H9 (cell line): ENCODE data around the gene GPM6B. TPM values are rescaled to one million over a fixed set of nuclear protein-coding genes. Genes with fewer than 3 reads are reported as not detected.
A peak's percentile ranks its signal among the peaks of the same experiment; 100 is the strongest.

Source experiments
- DNase-seq: peaks from one replicate; pipeline ENCODE4 v3.0.0-alpha.2; 2017
- H2AFZ ChIP-seq: one replicate; pipeline ENCODE4 v1.6.1; 2013; ENCODE audit warnings: mild to moderate bottlenecking, low read length, control low read depth, moderate library complexity
- H2AK5ac ChIP-seq: 2 replicates; pipeline ENCODE4 v1.6.1; 2013; ENCODE audit warnings: low read length, control low read depth, mixed read lengths; ENCODE audit not compliant: insufficient read length
- H2BK120ac ChIP-seq: one replicate; pipeline ENCODE4 v1.6.1; 2013; ENCODE audit warnings: low read depth, mild to moderate bottlenecking, low read length, control low read depth, inconsistent platforms; ENCODE audit not compliant: poor library complexity, severe bottlenecking
- H2BK12ac ChIP-seq: 2 replicates; pipeline ENCODE4 v1.6.1; 2013; ENCODE audit warnings: low read length, control low read depth, mixed read lengths, low read depth; ENCODE audit not compliant: insufficient read length
- H2BK15ac ChIP-seq: 2 replicates; pipeline ENCODE4 v1.6.1; 2013; ENCODE audit warnings: low read depth, low read length, control low read depth
- H2BK20ac ChIP-seq: one replicate; pipeline ENCODE4 v1.6.1; 2013; ENCODE audit warnings: low read depth, mild to moderate bottlenecking, low read length, control low read depth, inconsistent platforms; ENCODE audit not compliant: poor library complexity, severe bottlenecking
- H2BK5ac ChIP-seq: 2 replicates; pipeline ENCODE4 v1.6.1; 2013; ENCODE audit warnings: low read length, control low read depth, mixed read lengths; ENCODE audit not compliant: insufficient read length
- H3K14ac ChIP-seq: 2 replicates; pipeline ENCODE4 v1.6.1; 2013; ENCODE audit warnings: low read length, control low read depth; ENCODE audit not compliant: insufficient read depth
- H3K18ac ChIP-seq: 2 replicates; pipeline ENCODE4 v1.6.1; 2013; ENCODE audit warnings: low read depth, mild to moderate bottlenecking, mixed read lengths, low read length, control low read depth; ENCODE audit not compliant: insufficient read length
- H3K23ac ChIP-seq: 2 replicates; pipeline ENCODE4 v1.6.1; 2013; ENCODE audit warnings: low read length, control low read depth, mixed read lengths, low read depth; ENCODE audit not compliant: insufficient read length
- H3K23me2 ChIP-seq: 2 replicates; pipeline ENCODE4 v1.6.1; 2013; ENCODE audit warnings: low read depth, mild to moderate bottlenecking, mixed read lengths, low read length, control low read depth; ENCODE audit not compliant: insufficient read length, poor library complexity, severe bottlenecking
- H3K27ac ChIP-seq: 2 replicates; pipeline ENCODE4 v1.5.1; 2013; ENCODE audit warnings: low read length, control low read depth, mixed read lengths, low read depth; ENCODE audit not compliant: insufficient read length
- H3K27me3 ChIP-seq: 2 replicates; pipeline ENCODE4 v1.6.1; 2013; ENCODE audit warnings: low read length, control low read depth, inconsistent platforms; ENCODE audit not compliant: insufficient read depth
- H3K4ac ChIP-seq: 2 replicates; pipeline ENCODE4 v1.6.1; 2013; ENCODE audit warnings: low read depth, mild to moderate bottlenecking, control low read depth, inconsistent platforms, low read length, moderate library complexity
- H3K4me1 ChIP-seq: 2 replicates; pipeline ENCODE4 v1.6.1; 2013; ENCODE audit warnings: low read length, control low read depth, inconsistent platforms; ENCODE audit not compliant: insufficient read depth
- H3K4me2 ChIP-seq: 2 replicates; pipeline ENCODE4 v1.6.1; 2013; ENCODE audit warnings: low read length, control low read depth, mixed read lengths; ENCODE audit not compliant: insufficient read length, insufficient read depth
- H3K56ac ChIP-seq: 2 replicates; pipeline ENCODE4 v1.6.1; 2013; ENCODE audit warnings: low read depth, mild to moderate bottlenecking, mixed read lengths, low read length, control low read depth; ENCODE audit not compliant: insufficient read length
- H3K79me1 ChIP-seq: 2 replicates; pipeline ENCODE4 v1.6.1; 2013; ENCODE audit warnings: low read depth, mild to moderate bottlenecking, moderate library complexity, low read length, control low read depth, inconsistent platforms; ENCODE audit not compliant: insufficient read depth, poor library complexity, severe bottlenecking
- H3K79me2 ChIP-seq: 2 replicates; pipeline ENCODE4 v1.6.1; 2013; ENCODE audit warnings: low read length, control low read depth, inconsistent platforms; ENCODE audit not compliant: insufficient read depth
- H3K9ac ChIP-seq: 2 replicates; pipeline ENCODE4 v1.6.1; 2013; ENCODE audit warnings: low read length, control low read depth, mixed read lengths; ENCODE audit not compliant: insufficient read length; ENCODE audit errors: extremely low read depth
- H3K9me3 ChIP-seq: one replicate; pipeline ENCODE4 v1.6.1; 2013; ENCODE audit warnings: low read depth, low read length, inconsistent platforms; ENCODE audit not compliant: control insufficient read depth
- H3T11ph ChIP-seq: one replicate; pipeline ENCODE4 v1.6.1; 2013; ENCODE audit warnings: mild to moderate bottlenecking, low read length, control low read depth, inconsistent platforms
- H4K20me1 ChIP-seq: one replicate; pipeline ENCODE4 v1.6.1; 2013; ENCODE audit not compliant: control insufficient read depth, insufficient read length, insufficient read depth
- H4K5ac ChIP-seq: 2 replicates; pipeline ENCODE4 v1.6.1; 2013; ENCODE audit warnings: low read depth, mild to moderate bottlenecking, mixed read lengths, low read length, control low read depth; ENCODE audit not compliant: insufficient read length
- H4K8ac ChIP-seq: replicated peaks from 2 replicates; pipeline ENCODE4 v1.6.1; 2013; ENCODE audit warnings: low read length, control low read depth, mixed read lengths, low read depth; ENCODE audit not compliant: insufficient read length
- H4K91ac ChIP-seq: 2 replicates; pipeline ENCODE4 v1.6.1; 2013; ENCODE audit warnings: low read depth, mild to moderate bottlenecking, moderate library complexity, mixed read lengths, low read length, control low read depth; ENCODE audit not compliant: insufficient read length
- H3K27ac Mint-ChIP-seq, 3 experiments: 2 replicates in 2 of 3; 3 replicates in 1 of 3; pipeline ENCODE4 v1.8.0; 2020 to 2021; ENCODE audit warnings: mixed read lengths in 3 of 3, mild to moderate bottlenecking in 1 of 3, moderate library complexity in 1 of 3
- H3K27me3 Mint-ChIP-seq: 2 replicates; pipeline ENCODE4 v1.8.0; 2021; ENCODE audit warnings: low read depth, mild to moderate bottlenecking, moderate library complexity, mixed read lengths
- H3K36me3 Mint-ChIP-seq, 3 experiments: 2 replicates in 2 of 3; 3 replicates in 1 of 3; pipeline ENCODE4 v1.8.0; 2020 to 2021; ENCODE audit warnings: low read depth in 3 of 3, mixed read lengths in 3 of 3; ENCODE audit not compliant: insufficient read depth in 1 of 3
- H3K4me1 Mint-ChIP-seq, 2 experiments: 2 replicates each; pipeline ENCODE4 v1.8.0; 2020; ENCODE audit warnings: mixed read lengths in 2 of 2
- H3K4me3 Mint-ChIP-seq, 2 experiments: 2 replicates in 1 of 2; 3 replicates in 1 of 2; pipeline ENCODE4 v1.8.0; 2020 to 2021; ENCODE audit warnings: mild to moderate bottlenecking in 2 of 2, mixed read lengths in 2 of 2, moderate library complexity in 1 of 2
- H3K9me3 Mint-ChIP-seq, 2 experiments: 2 replicates in 1 of 2; 3 replicates in 1 of 2; pipeline ENCODE4 v1.8.0; 2020; ENCODE audit warnings: mild to moderate bottlenecking in 2 of 2, mixed read lengths in 2 of 2, moderate library complexity in 1 of 2
- WGBS: extraction: QIAGEN DNeasy Blood & Tissue Kit; methylation state at CpG from one replicate; pipeline ENCODE4 v1.1.7; 2013; ENCODE audit warnings: missing lambda C conversion rate, low lambda C conversion rate, mixed read lengths; ENCODE audit not compliant: insufficient read length; ENCODE audit errors: extremely low coverage; 5-methylcytosine and 5-hydroxymethylcytosine counted together
- total RNA-seq: library from RNA; stranded (reverse); gene quantifications from 2 replicates; pipeline ENCODE4 v1.2.1, GENCODE V29; 2021
- TF ChIP-seq, protein P1 (sequence below): fragments of 200-600 bp; sonication (generic); conservative IDR thresholded peaks from 3 replicates; pipeline ENCODE4 v1.8.0; 2021; ENCODE audit warnings: antibody characterized with exemption, mild to moderate bottlenecking

The GPM6B gene
- total RNA-seq, 1 experiment from 2014 or later, result 73.9 TPM

DNA sequence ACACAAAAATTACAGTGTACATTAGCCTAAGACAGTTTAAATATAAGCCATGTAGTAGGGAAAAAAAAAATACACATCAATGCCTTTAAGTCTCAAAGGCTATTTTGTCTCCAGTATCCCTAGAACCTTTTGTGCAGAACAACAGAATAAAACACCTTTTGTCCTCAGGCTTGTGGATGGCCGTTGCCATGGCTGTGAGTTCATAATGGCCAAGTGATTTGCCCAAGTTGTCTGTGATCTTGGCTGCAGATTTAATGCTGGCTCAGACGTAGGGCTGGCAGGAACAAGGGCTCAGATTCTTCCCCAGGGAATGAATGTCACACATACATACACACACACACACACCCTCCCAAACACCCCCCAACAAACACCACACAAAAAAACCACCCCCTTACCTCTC, 25.3 kb downstream of the GPM6B start:
- H3K9ac ChIP-seq, result no peak overlapping the region
- no peak overlapping the region for H3K14ac ChIP-seq
- no peak overlapping the region for H3K56ac ChIP-seq
- no peaks in the 10 kb centered on the region for H3K79me1 ChIP-seq
- no peaks in the 10 kb centered on the region for H3K23me2 ChIP-seq
- Mint-ChIP-seq H3K9me3 (peaks cover 19 to 32% of the 10 kb centered on the region in 2 experiments), H3K4me3 (no peak overlapping the region), H3K4me1 (peaks cover 19 to 27% of the 10 kb centered on the region in 2 experiments), H3K27ac (peak overlapping the region in 1 of 3 experiments; percentile 53; a peak in 1 of 7 replicates), H3K36me3 (peaks cover 0 to 2% (median 0%) of the 10 kb centered on the region in 3 experiments; a peak in 4 of 7 replicates), H3K27me3 (no peaks in the 10 kb centered on the region)
- H3K23ac ChIP-seq, result no peak overlapping the region
- WGBS, result no CpG with 5 or more reads among the region's 2 CpGs
- H2AFZ ChIP-seq, result no peak overlapping the region
- H3K27me3 ChIP-seq, result no peaks in the 10 kb centered on the region
- DNase-seq, result no peak
- no peaks in the 10 kb centered on the region; the same call in 1 of the 2 replicates for H3K4me1 ChIP-seq
- H2BK5ac ChIP-seq, result no peak overlapping the region
- no peak overlapping the region for H2BK120ac ChIP-seq
- H4K8ac ChIP-seq, result no peak overlapping the region
- no peak overlapping the region for H2BK15ac ChIP-seq
- no peaks in the 10 kb centered on the region for H3K9me3 ChIP-seq
- H2BK12ac ChIP-seq, result no peak overlapping the region
- 0 out of 2 replicates have a peak, but pooled peaks cover 2% of the 10 kb centered on the region for H3K79me2 ChIP-seq
- H3T11ph ChIP-seq, result no peak overlapping the region
- no peak overlapping the region for H3K18ac ChIP-seq
- no peak overlapping the region for H4K91ac ChIP-seq
- H3K4ac ChIP-seq, result no peak overlapping the region
- no peak overlapping the region for H2AK5ac ChIP-seq
- no peak overlapping the region for H3K4me2 ChIP-seq
- no peak overlapping the region for H4K5ac ChIP-seq
- no peak overlapping the region for H2BK20ac ChIP-seq
- no peak overlapping the region for H3K27ac ChIP-seq
- no peaks in the 10 kb centered on the region for H4K20me1 ChIP-seq
- TF ChIP-seq, protein P1, sequence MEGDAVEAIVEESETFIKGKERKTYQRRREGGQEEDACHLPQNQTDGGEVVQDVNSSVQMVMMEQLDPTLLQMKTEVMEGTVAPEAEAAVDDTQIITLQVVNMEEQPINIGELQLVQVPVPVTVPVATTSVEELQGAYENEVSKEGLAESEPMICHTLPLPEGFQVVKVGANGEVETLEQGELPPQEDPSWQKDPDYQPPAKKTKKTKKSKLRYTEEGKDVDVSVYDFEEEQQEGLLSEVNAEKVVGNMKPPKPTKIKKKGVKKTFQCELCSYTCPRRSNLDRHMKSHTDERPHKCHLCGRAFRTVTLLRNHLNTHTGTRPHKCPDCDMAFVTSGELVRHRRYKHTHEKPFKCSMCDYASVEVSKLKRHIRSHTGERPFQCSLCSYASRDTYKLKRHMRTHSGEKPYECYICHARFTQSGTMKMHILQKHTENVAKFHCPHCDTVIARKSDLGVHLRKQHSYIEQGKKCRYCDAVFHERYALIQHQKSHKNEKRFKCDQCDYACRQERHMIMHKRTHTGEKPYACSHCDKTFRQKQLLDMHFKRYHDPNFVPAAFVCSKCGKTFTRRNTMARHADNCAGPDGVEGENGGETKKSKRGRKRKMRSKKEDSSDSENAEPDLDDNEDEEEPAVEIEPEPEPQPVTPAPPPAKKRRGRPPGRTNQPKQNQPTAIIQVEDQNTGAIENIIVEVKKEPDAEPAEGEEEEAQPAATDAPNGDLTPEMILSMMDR, result no peak
